Parathyroid adenoma (tissue), 2 donors: Measurements from ENCODE around the gene RNF135.
"Not testable (repeated sequence)": the region's sequence is repeated elsewhere in the genome, so short reads cannot be mapped to it uniquely, and the experiment has no call there.

Experiments
- H2AFZ ChIP-seq: fragments of 300-600 bp; sonication (generic); one replicate; pipeline ENCODE4 v1.7.0; 2017; ENCODE audit warnings: antibody characterized with exemption, mild to moderate bottlenecking
- H3K27ac ChIP-seq: fragments of 300-600 bp; sonication (generic); one replicate; pipeline ENCODE4 v1.7.0; 2017
- H3K27me3 ChIP-seq: fragments of 300-600 bp; sonication (generic); one replicate; pipeline ENCODE4 v1.7.0; 2017; ENCODE audit warnings: low read length; ENCODE audit not compliant: control insufficient read depth, insufficient read depth
- H3K36me3 ChIP-seq: fragments of 300-600 bp; sonication (generic); one replicate; pipeline ENCODE4 v1.7.0; 2017; ENCODE audit warnings: low read length; ENCODE audit not compliant: control insufficient read depth, insufficient read depth
- H3K4me1 ChIP-seq: fragments of 300-600 bp; sonication (generic); one replicate; pipeline ENCODE4 v1.7.0; 2017; ENCODE audit warnings: control low read depth
- H3K4me2 ChIP-seq: fragments of 300-600 bp; sonication (generic); one replicate; pipeline ENCODE4 v1.7.0; 2017; ENCODE audit warnings: low read length
- H3K4me3 ChIP-seq: fragments of 300-600 bp; sonication (generic); one replicate; pipeline ENCODE4 v1.7.0; 2017; ENCODE audit warnings: low read depth, low read length
- H3K79me2 ChIP-seq: fragments of 300-600 bp; sonication (generic); one replicate; pipeline ENCODE4 v1.7.0; 2017; ENCODE audit warnings: control low read depth
- H3K9ac ChIP-seq: fragments of 300-600 bp; sonication (generic); one replicate; pipeline ENCODE4 v1.7.0; 2017; ENCODE audit warnings: mild to moderate bottlenecking
- H3K9me3 ChIP-seq: fragments of 300-600 bp; sonication (generic); one replicate; pipeline ENCODE4 v1.7.0; 2017; ENCODE audit warnings: low read length; ENCODE audit not compliant: control insufficient read depth
- CTCF ChIP-seq: fragments of 300-600 bp; sonication (generic); IDR thresholded peaks from one replicate; pipeline ENCODE4 v1.7.0; 2017; ENCODE audit warnings: antibody characterized with exemption, mild to moderate bottlenecking
- donor health status: primary hyperparathyroidism.

RNF135 gene

GRCh38 chr17:31015639-31016038 lies 44.8 kb downstream of the RNF135 start:
- no peak for TF ChIP-seq CTCF
- H2AFZ ChIP-seq: no peak overlapping the region
- no peak overlapping the region for H3K27ac ChIP-seq
- no peak overlapping the region for H3K4me2 ChIP-seq
- no peaks in the 10 kb centered on the region for H3K27me3 ChIP-seq
- H3K36me3 ChIP-seq: no peaks in the 10 kb centered on the region
- no peak overlapping the region for H3K9ac ChIP-seq
- H3K79me2 ChIP-seq: peaks cover 31% of the 10 kb centered on the region
- no peak overlapping the region for H3K4me3 ChIP-seq
- no peaks in the 10 kb centered on the region for H3K9me3 ChIP-seq
- H3K4me1 ChIP-seq: no peaks in the 10 kb centered on the region

GRCh38 chr17:31019004-31019403 lies 48.2 kb downstream of the RNF135 start:
- no peak overlapping the region for H3K27ac ChIP-seq

GRCh38 chr17:31023171-31023570 lies 52.3 kb downstream of the RNF135 start:
- not testable (repeated sequence) for H3K27me3 ChIP-seq, H2AFZ ChIP-seq, H3K27ac ChIP-seq, H3K9ac ChIP-seq, H3K9me3 ChIP-seq, H3K4me2 ChIP-seq, H3K4me1 ChIP-seq, H3K36me3 ChIP-seq, H3K79me2 ChIP-seq, H3K4me3 ChIP-seq

More at GRCh38 chr17:31019004-31019403, 48.2 kb downstream of the RNF135 start:
- Histone ChIP-seq H3K9me3 (no peaks in the 10 kb centered on the region), H3K9ac (no peak overlapping the region), H3K27me3 (no peaks in the 10 kb centered on the region), H3K4me1 (no peaks in the 10 kb centered on the region), H3K36me3 (no peaks in the 10 kb centered on the region), H3K79me2 (peaks cover 17% of the 10 kb centered on the region), H3K4me3 (no peak overlapping the region), H3K4me2 (no peak overlapping the region), H2AFZ (no peak overlapping the region)
- no peak for TF ChIP-seq CTCF

GRCh38 chr17:31031841-31032240 lies 61.0 kb downstream of the RNF135 start:
- TF ChIP-seq CTCF: no peak
- H3K4me2 ChIP-seq: no peak overlapping the region
- no peak overlapping the region for H3K9ac ChIP-seq
- no peaks in the 10 kb centered on the region for H3K4me1 ChIP-seq
- no peak overlapping the region for H3K27ac ChIP-seq
- no peak overlapping the region for H3K4me3 ChIP-seq
- no peak overlapping the region for H2AFZ ChIP-seq
- no peaks in the 10 kb centered on the region for H3K79me2 ChIP-seq
- H3K36me3 ChIP-seq: no peaks in the 10 kb centered on the region
- H3K9me3 ChIP-seq: no peaks in the 10 kb centered on the region
- no peaks in the 10 kb centered on the region for H3K27me3 ChIP-seq

- H3K9me3 ChIP-seq, H3K27me3 ChIP-seq, H2AFZ ChIP-seq, H3K36me3 ChIP-seq, H3K27ac ChIP-seq, H3K79me2 ChIP-seq, H3K9ac ChIP-seq, H3K4me2 ChIP-seq, H3K4me1 ChIP-seq, H3K4me3 ChIP-seq: not testable (repeated sequence)
Observed at GRCh38 chr17:31035611-31036010, 64.8 kb downstream of the RNF135 start.

- H3K4me3 ChIP-seq, H3K4me2 ChIP-seq, H2AFZ ChIP-seq, H3K27ac ChIP-seq, H3K4me1 ChIP-seq, H3K36me3 ChIP-seq, H3K9me3 ChIP-seq, H3K9ac ChIP-seq, H3K79me2 ChIP-seq, H3K27me3 ChIP-seq: not testable (repeated sequence)
Observed at GRCh38 chr17:31040837-31041236, 70.0 kb downstream of the RNF135 start.

- not testable (repeated sequence) for H3K4me2 ChIP-seq, H3K4me3 ChIP-seq, H3K27me3 ChIP-seq, H3K9me3 ChIP-seq, H2AFZ ChIP-seq, H3K36me3 ChIP-seq, H3K4me1 ChIP-seq, H3K27ac ChIP-seq, H3K79me2 ChIP-seq, H3K9ac ChIP-seq
Observed at GRCh38 chr17:31042378-31042777, 71.5 kb downstream of the RNF135 start.

GRCh38 chr17:31046856-31047425 lies 76.1 kb downstream of the RNF135 start:
- H3K4me3 ChIP-seq, H3K27me3 ChIP-seq, H3K9ac ChIP-seq, H3K9me3 ChIP-seq, H3K4me1 ChIP-seq, H3K79me2 ChIP-seq, H3K4me2 ChIP-seq, H3K27ac ChIP-seq, H2AFZ ChIP-seq, H3K36me3 ChIP-seq: not testable (repeated sequence)
